HepG2 (cell line): ENCODE results near the gene NSUN6. TPM values are rescaled to one million over a fixed set of nuclear protein-coding genes. Genes with fewer than 3 reads are reported as not detected.

Source experiments
- CEBPB ChIP-seq: IDR thresholded peaks from 2 replicates; pipeline ENCODE4 v1.6.1; 2011; ENCODE audit warnings: low read depth, low read length, improper control_type of control experiment, borderline replicate concordance
- CTCF ChIP-seq: sonication (generic); formaldehyde crosslinking; IDR thresholded peaks from 2 replicates; pipeline ENCODE4 v1.5.0; 2020; ENCODE audit warnings: mild to moderate bottlenecking, missing genetic modification reagents, moderate library complexity
- EED ChIP-seq: sonication (generic); formaldehyde crosslinking; IDR thresholded peaks from 2 replicates; pipeline ENCODE4 v1.5.0; 2020; ENCODE audit warnings: mild to moderate bottlenecking, missing genetic modification reagents
- MAFG ChIP-seq: sonication (generic); formaldehyde crosslinking; IDR thresholded peaks from 2 replicates; pipeline ENCODE4 v1.5.1; 2020; ENCODE audit warnings: mild to moderate bottlenecking, missing genetic modification reagents
- MLXIP ChIP-seq: sonication (generic); formaldehyde crosslinking; IDR thresholded peaks from 2 replicates; pipeline ENCODE4 v1.9.0; 2021; ENCODE audit warnings: missing genetic modification reagents, borderline replicate concordance
- PTBP1 ChIP-seq: fragments of 200-400 bp; formaldehyde crosslinking; IDR thresholded peaks from 2 replicates; pipeline ENCODE4 v1.6.1; 2018; ENCODE audit warnings: low read length, low read depth; ENCODE audit not compliant: poor library complexity, severe bottlenecking
- RNF2 ChIP-seq: fragments of 450-650 bp; conservative IDR thresholded peaks from 2 replicates; pipeline ENCODE4 v1.6.1; 2016; ENCODE audit warnings: low read depth
- ZFAT ChIP-seq: sonication (generic); formaldehyde crosslinking; conservative IDR thresholded peaks from 2 replicates; pipeline ENCODE4 v1.8.1; 2023; ENCODE audit warnings: missing genetic modification reagents, inconsistent platforms
- ZNF20 ChIP-seq: sonication (generic); formaldehyde crosslinking; IDR thresholded peaks from 2 replicates; pipeline ENCODE4 v1.4.0; 2020; ENCODE audit warnings: mild to moderate bottlenecking, moderate library complexity, missing genetic modification reagents
- ZNF441 ChIP-seq: sonication (generic); formaldehyde crosslinking; IDR thresholded peaks from 2 replicates; pipeline ENCODE4 v1.7.0; 2021; ENCODE audit warnings: missing genetic modification reagents, borderline replicate concordance
- ZNF530 ChIP-seq: sonication (generic); formaldehyde crosslinking; IDR thresholded peaks from 2 replicates; pipeline ENCODE4 v1.5.0; 2020; ENCODE audit warnings: low read depth, mild to moderate bottlenecking, missing genetic modification reagents
- ZNF550 ChIP-seq: sonication (generic); formaldehyde crosslinking; IDR thresholded peaks from 2 replicates; pipeline ENCODE4 v1.4.0; 2020; ENCODE audit warnings: mild to moderate bottlenecking, missing genetic modification reagents, borderline replicate concordance
- ZNF614 ChIP-seq: IDR thresholded peaks from 2 replicates; pipeline ENCODE4 v1.6.1; 2018; ENCODE audit warnings: missing biosample characterization, missing genetic modification reagents, inconsistent platforms, borderline replicate concordance
- ZNF781 ChIP-seq: sonication (generic); formaldehyde crosslinking; IDR thresholded peaks from 2 replicates; pipeline ENCODE4 v1.5.1; 2020; ENCODE audit warnings: borderline replicate concordance, mild to moderate bottlenecking, missing genetic modification reagents; ENCODE audit errors: not compliant biosample characterization
- ZNF782 ChIP-seq: sonication (generic); formaldehyde crosslinking; IDR thresholded peaks from 2 replicates; pipeline ENCODE4 v1.4.0; 2020; ENCODE audit warnings: missing genetic modification reagents, mild to moderate bottlenecking, borderline replicate concordance
- polyA plus RNA-seq, 8 experiments: library from polyadenylated mRNA; depleted of rRNA in 3 of 8; stranded (reverse) in 7 of 8; unstranded in 1 of 8; fragments of >200 nt; fragmentation: Illumina TruSeq in 4 of 8; extraction: Trizol in 4 of 8; gene quantifications; 2 replicates each; pipeline versions ENCODE4 v1.2.1 to v1.2.3, GENCODE V29; 2011 to 2016; ENCODE audit warnings: low read depth in 4 of 8, missing spikeins in 1 of 8, mixed read lengths in 1 of 8; ENCODE audit not compliant: insufficient read depth in 1 of 8
- total RNA-seq, 5 experiments: library from RNA; depleted of rRNA; stranded (reverse); fragments of >200 nt; fragmentation: Illumina TruSeq; extraction: Trizol; gene quantifications; 2 replicates each; pipeline ENCODE4 v1.2.3, GENCODE V29; 2016; ENCODE audit warnings: low read depth in 1 of 5
- TF ChIP-seq, protein P1 (sequence below), 2 experiments: IDR thresholded peaks; 2 replicates each; pipeline ENCODE4 v1.6.1; 2011 to 2012; ENCODE audit warnings: low read length in 2 of 2, borderline replicate concordance in 1 of 2, low read depth in 1 of 2, mild to moderate bottlenecking in 1 of 2, moderate library complexity in 1 of 2
- TF ChIP-seq, protein P2 (sequence below): sonication (generic); formaldehyde crosslinking; conservative IDR thresholded peaks from 2 replicates; pipeline ENCODE4 v1.4.0; 2020; ENCODE audit warnings: missing genetic modification reagents
- TF ChIP-seq, protein P3 (sequence below): sonication (generic); formaldehyde crosslinking; IDR thresholded peaks from 2 replicates; pipeline ENCODE4 v1.8.1; 2023; ENCODE audit warnings: mild to moderate bottlenecking, missing genetic modification reagents, borderline replicate concordance

The NSUN6 gene
- total and polyA plus RNA-seq, 2 of the 13 experiments (the other 11 are each of a cell fraction or from before 2014, with no cell fraction given), result 17.2 to 19.3 TPM

DNA sequence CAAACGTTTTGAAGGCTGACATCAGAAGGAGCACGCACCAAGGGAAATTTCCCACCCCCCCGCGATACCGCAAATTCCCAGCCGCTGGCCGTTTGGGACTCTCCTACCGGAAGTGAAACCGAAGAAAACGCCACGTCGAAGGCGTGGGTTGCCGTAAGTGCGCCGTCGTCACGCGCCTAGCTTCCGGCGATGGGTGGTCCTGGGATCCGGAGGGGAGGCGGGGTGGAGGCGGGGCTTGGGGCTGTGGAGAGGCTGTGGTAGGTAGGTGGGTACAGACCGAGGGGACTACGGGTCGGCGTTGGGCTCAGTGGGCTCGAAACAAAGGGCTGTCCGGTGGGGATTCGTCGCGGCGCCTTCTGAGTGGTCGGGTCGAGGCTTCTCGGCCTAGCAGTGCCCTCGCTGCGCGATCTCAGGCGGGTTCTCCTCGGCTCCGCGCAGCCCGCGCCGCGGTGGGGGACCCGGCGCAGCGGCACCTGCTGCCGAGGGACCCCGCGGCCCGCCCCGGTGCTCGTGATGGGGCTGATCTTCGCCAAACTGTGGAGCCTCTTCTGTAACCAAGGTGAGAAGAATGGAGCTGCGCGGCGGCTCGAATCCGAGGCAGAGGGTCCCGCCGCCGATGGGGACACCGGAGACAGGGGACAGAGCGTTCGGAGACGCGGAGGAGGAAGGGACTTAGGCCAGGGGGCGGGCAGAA is 7.9 kb upstream of the NSUN6 start, which contains the start of gene ARL5B (continued):
- TF ChIP-seq MLXIP (CRISPR knock-in tag) (no peak), ZNF530 (no peak), ZNF20 (CRISPR knock-in tag) (no peak), PTBP1 (no peak), CTCF (no peak; the same call in 1 of the 2 replicates), EED (CRISPR knock-in tag) (peak; percentile 63; the same call in 1 of the 2 replicates), MAFG (CRISPR knock-in tag) (no peak), ZNF441 (CRISPR knock-in tag) (peak; percentile 74; the same call in 1 of the 2 replicates), ZNF781 (no peak), ZNF782 (CRISPR knock-in tag) (no peak), CEBPB (no peak; the same call in 1 of the 2 replicates), ZNF550 (no peak; the same call in 1 of the 2 replicates), RNF2 (no peak), ZNF614 (CRISPR knock-in tag) (no peak; the same call in 1 of the 2 replicates), ZFAT (0 out of 2 replicates have a peak, but pooled peaks have one; percentile 28)
- TF ChIP-seq, protein P1, sequence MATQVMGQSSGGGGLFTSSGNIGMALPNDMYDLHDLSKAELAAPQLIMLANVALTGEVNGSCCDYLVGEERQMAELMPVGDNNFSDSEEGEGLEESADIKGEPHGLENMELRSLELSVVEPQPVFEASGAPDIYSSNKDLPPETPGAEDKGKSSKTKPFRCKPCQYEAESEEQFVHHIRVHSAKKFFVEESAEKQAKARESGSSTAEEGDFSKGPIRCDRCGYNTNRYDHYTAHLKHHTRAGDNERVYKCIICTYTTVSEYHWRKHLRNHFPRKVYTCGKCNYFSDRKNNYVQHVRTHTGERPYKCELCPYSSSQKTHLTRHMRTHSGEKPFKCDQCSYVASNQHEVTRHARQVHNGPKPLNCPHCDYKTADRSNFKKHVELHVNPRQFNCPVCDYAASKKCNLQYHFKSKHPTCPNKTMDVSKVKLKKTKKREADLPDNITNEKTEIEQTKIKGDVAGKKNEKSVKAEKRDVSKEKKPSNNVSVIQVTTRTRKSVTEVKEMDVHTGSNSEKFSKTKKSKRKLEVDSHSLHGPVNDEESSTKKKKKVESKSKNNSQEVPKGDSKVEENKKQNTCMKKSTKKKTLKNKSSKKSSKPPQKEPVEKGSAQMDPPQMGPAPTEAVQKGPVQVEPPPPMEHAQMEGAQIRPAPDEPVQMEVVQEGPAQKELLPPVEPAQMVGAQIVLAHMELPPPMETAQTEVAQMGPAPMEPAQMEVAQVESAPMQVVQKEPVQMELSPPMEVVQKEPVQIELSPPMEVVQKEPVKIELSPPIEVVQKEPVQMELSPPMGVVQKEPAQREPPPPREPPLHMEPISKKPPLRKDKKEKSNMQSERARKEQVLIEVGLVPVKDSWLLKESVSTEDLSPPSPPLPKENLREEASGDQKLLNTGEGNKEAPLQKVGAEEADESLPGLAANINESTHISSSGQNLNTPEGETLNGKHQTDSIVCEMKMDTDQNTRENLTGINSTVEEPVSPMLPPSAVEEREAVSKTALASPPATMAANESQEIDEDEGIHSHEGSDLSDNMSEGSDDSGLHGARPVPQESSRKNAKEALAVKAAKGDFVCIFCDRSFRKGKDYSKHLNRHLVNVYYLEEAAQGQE (IDR thresholded peaks at IDR 0.05; ENCODE audit: borderline replicate concordance in 1 of 2, low read depth in 1 of 2, low read length in 2 of 2), result peak in 1 of 2 experiments; percentile 4; a peak in 2 of 4 replicates
- TF ChIP-seq, protein P2, sequence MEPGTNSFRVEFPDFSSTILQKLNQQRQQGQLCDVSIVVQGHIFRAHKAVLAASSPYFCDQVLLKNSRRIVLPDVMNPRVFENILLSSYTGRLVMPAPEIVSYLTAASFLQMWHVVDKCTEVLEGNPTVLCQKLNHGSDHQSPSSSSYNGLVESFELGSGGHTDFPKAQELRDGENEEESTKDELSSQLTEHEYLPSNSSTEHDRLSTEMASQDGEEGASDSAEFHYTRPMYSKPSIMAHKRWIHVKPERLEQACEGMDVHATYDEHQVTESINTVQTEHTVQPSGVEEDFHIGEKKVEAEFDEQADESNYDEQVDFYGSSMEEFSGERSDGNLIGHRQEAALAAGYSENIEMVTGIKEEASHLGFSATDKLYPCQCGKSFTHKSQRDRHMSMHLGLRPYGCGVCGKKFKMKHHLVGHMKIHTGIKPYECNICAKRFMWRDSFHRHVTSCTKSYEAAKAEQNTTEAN (CRISPR knock-in tag), result no peak
- TF ChIP-seq, protein P3, sequence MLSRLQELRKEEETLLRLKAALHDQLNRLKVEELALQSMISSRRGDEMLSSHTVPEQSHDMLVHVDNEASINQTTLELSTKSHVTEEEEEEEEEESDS (CRISPR knock-in tag), result no peak
